Measurements from ENCODE around the gene SLC52A3.

SLC52A3 gene

GRCh38 chr20:774660-775057 is 6.4 kb upstream of the SLC52A3 start:
- H3K4me3 ChIP-seq (ENCODE audit: low read depth, low read length) = no peak overlapping the region
- no peak for TF ChIP-seq CTCF (conservative IDR thresholded peaks at IDR 0.05; ENCODE audit: low read depth, low read length)
- no peak for DNase-seq (ENCODE audit: low read depth)

- no peak for TF ChIP-seq CTCF (conservative IDR thresholded peaks at IDR 0.05; ENCODE audit: low read depth, low read length)
- DNase-seq (ENCODE audit: low read depth) = no peak
- H3K4me3 ChIP-seq (ENCODE audit: low read depth, low read length) = no peak overlapping the region
These were observed 5.8 kb upstream of the SLC52A3 start for GRCh38 chr20:774016-774659.

GRCh38 chr20:772806-773205 is 4.5 kb upstream of the SLC52A3 start:
- no peak for TF ChIP-seq CTCF (conservative IDR thresholded peaks at IDR 0.05; ENCODE audit: low read depth, low read length)
- H3K4me3 ChIP-seq (ENCODE audit: low read depth, low read length) = no peak overlapping the region
- DNase-seq (ENCODE audit: low read depth) = no peak

GRCh38 chr20:771741-772464 is 3.6 kb upstream of the SLC52A3 start:
- H3K4me3 ChIP-seq (ENCODE audit: low read depth, low read length) = no peak overlapping the region
- no peak for TF ChIP-seq CTCF (conservative IDR thresholded peaks at IDR 0.05; ENCODE audit: low read depth, low read length)
- no peak for DNase-seq (ENCODE audit: low read depth)

- no peak for DNase-seq (ENCODE audit: low read depth)
- no peak for TF ChIP-seq CTCF (conservative IDR thresholded peaks at IDR 0.05; ENCODE audit: low read depth, low read length)
- no peak overlapping the region for H3K4me3 ChIP-seq (ENCODE audit: low read depth, low read length)
These were observed 2.4 kb upstream of the SLC52A3 start for GRCh38 chr20:770691-771090.

- DNase-seq (ENCODE audit: low read depth) = no peak
- H3K4me3 ChIP-seq (ENCODE audit: low read depth, low read length) = no peak overlapping the region
- no peak for TF ChIP-seq CTCF (conservative IDR thresholded peaks at IDR 0.05; ENCODE audit: low read depth, low read length)
These were observed 1.4 kb downstream of the SLC52A3 start for GRCh38 chr20:766906-767305.

GRCh38 chr20:764255-764654 is 4.0 kb downstream of the SLC52A3 start:
- no peak for DNase-seq (ENCODE audit: low read depth)
- TF ChIP-seq CTCF (conservative IDR thresholded peaks at IDR 0.05; ENCODE audit: low read depth, low read length) = no peak
- H3K4me3 ChIP-seq (ENCODE audit: low read depth, low read length) = no peak overlapping the region
